OCI-LY1 (cell line): ENCODE results near the gene LPAR1.

Experiments used
- H2AFZ ChIP-seq: fragments of 200-600 bp; sonication (generic), shearing (Covaris generic); 2 replicates; pipeline ENCODE4 v1.6.0; 2014; ENCODE audit warnings: antibody characterized with exemption, mild to moderate bottlenecking, low read length
- H3F3A ChIP-seq: fragments of 200-600 bp; sonication (generic), shearing (Covaris generic); 2 replicates; pipeline ENCODE4 v1.6.0; 2014; ENCODE audit warnings: mild to moderate bottlenecking, antibody characterized with exemption, low read length, moderate library complexity; ENCODE audit not compliant: insufficient read depth
- H3K27ac ChIP-seq: fragments of 200-600 bp; sonication (generic); 2 replicates; pipeline ENCODE4 v1.5.1; 2014; ENCODE audit warnings: low read length, mixed run types, mild to moderate bottlenecking, low read depth; ENCODE audit not compliant: poor library complexity, severe bottlenecking
- H3K27me3 ChIP-seq: fragments of 200-600 bp; sonication (generic); 2 replicates; pipeline ENCODE4 v1.6.0; 2014; ENCODE audit warnings: antibody characterized with exemption, mild to moderate bottlenecking, low read length, moderate library complexity; ENCODE audit not compliant: insufficient read depth
- H3K36me3 ChIP-seq: fragments of 200-600 bp; sonication (generic); 2 replicates; pipeline ENCODE4 v1.6.1; 2014; ENCODE audit warnings: mild to moderate bottlenecking, antibody characterized with exemption, low read length, moderate library complexity, mixed read lengths; ENCODE audit not compliant: insufficient read depth
- H3K4me1 ChIP-seq: fragments of 200-600 bp; sonication (generic); 2 replicates; pipeline ENCODE4 v1.5.1; 2014; ENCODE audit warnings: mild to moderate bottlenecking, low read length, moderate library complexity; ENCODE audit not compliant: insufficient read depth, severe bottlenecking
- H3K4me2 ChIP-seq: fragments of 200-600 bp; sonication (generic), shearing (Covaris generic); 2 replicates; pipeline ENCODE4 v1.6.1; 2014; ENCODE audit warnings: low read length
- H3K4me3 ChIP-seq: fragments of 200-600 bp; sonication (generic); 2 replicates; pipeline ENCODE4 v1.5.1; 2014; ENCODE audit warnings: low read length, low read depth, mild to moderate bottlenecking, mixed read lengths; ENCODE audit not compliant: poor library complexity, severe bottlenecking
- H3K79me2 ChIP-seq: fragments of 200-600 bp; shearing (Covaris generic); 2 replicates; pipeline ENCODE4 v1.6.1; 2016; ENCODE audit warnings: mixed run types, low read length, mixed read lengths; ENCODE audit not compliant: insufficient read depth
- H3K9ac ChIP-seq: fragments of 200-600 bp; sonication (generic), shearing (Covaris generic); 2 replicates; pipeline ENCODE4 v1.6.1; 2014; ENCODE audit warnings: mild to moderate bottlenecking, low read length, mixed read lengths
- H3K9me2 ChIP-seq: fragments of 200-600 bp; sonication (generic), shearing (Covaris generic); 2 replicates; pipeline ENCODE4 v1.6.1; 2014; ENCODE audit warnings: low read depth, mild to moderate bottlenecking, low read length, mixed read lengths
- H3K9me3 ChIP-seq: fragments of 200-600 bp; shearing (Covaris generic); 2 replicates; pipeline ENCODE4 v1.6.1; 2014; ENCODE audit warnings: low read length, mixed read lengths
- H4K20me1 ChIP-seq: fragments of 200-600 bp; sonication (generic), shearing (Covaris generic); 2 replicates; pipeline ENCODE4 v1.6.0; 2016; ENCODE audit warnings: mild to moderate bottlenecking, low read length; ENCODE audit not compliant: insufficient read depth
- CTCF ChIP-seq: fragments of 200-600 bp; sonication (generic), shearing (Covaris generic); IDR thresholded peaks from 2 replicates; pipeline ENCODE4 v1.5.1; 2017; ENCODE audit warnings: mild to moderate bottlenecking, antibody characterized with exemption, low read length, moderate library complexity, mixed read lengths
- EZH2 ChIP-seq: fragments of 200-600 bp; sonication (generic), shearing (Covaris generic); IDR thresholded peaks from 2 replicates; pipeline ENCODE4 v1.8.0; 2017; ENCODE audit warnings: borderline replicate concordance, mixed run types, mild to moderate bottlenecking, antibody characterized with exemption, low read length, moderate library complexity, mixed read lengths

Gene LPAR1

GRCh38 chr9:110894731-110895130 is 143.5 kb downstream of the LPAR1 start:
- TF ChIP-seq CTCF: no peak
- Histone ChIP-seq H3K4me3 (no peak overlapping the region), H3K27me3 (no peaks in the 10 kb centered on the region), H3K4me1 (no peaks in the 10 kb centered on the region), H4K20me1 (no peaks in the 10 kb centered on the region; the same call in 1 of the 2 replicates), H3K9me2 (no peaks in the 10 kb centered on the region), H3K4me2 (no peak overlapping the region), H3F3A (no peaks in the 10 kb centered on the region), H3K9me3 (no peaks in the 10 kb centered on the region), H3K27ac (no peak overlapping the region), H3K79me2 (no peaks in the 10 kb centered on the region), H3K36me3 (no peaks in the 10 kb centered on the region), H3K9ac (no peak overlapping the region), H2AFZ (no peak overlapping the region)

GRCh38 chr9:110892689-110893088 is 145.6 kb downstream of the LPAR1 start:
- Histone ChIP-seq H3F3A (no peaks in the 10 kb centered on the region), H3K27me3 (no peaks in the 10 kb centered on the region), H4K20me1 (no peaks in the 10 kb centered on the region), H2AFZ (no peak overlapping the region), H3K36me3 (no peaks in the 10 kb centered on the region), H3K4me3 (no peak overlapping the region), H3K27ac (no peak overlapping the region), H3K9me2 (no peaks in the 10 kb centered on the region), H3K9me3 (no peaks in the 10 kb centered on the region), H3K4me1 (no peaks in the 10 kb centered on the region), H3K9ac (no peak overlapping the region), H3K79me2 (no peaks in the 10 kb centered on the region), H3K4me2 (no peak overlapping the region)
- TF ChIP-seq CTCF (no peak), EZH2 (no peak)

GRCh38 chr9:110891760-110892159 is 146.5 kb downstream of the LPAR1 start:
- no peaks in the 10 kb centered on the region for H3K27me3 ChIP-seq
- H3K4me2 ChIP-seq: no peak overlapping the region
- no peak overlapping the region for H3K27ac ChIP-seq

More at GRCh38 chr9:110891760-110892159, 146.5 kb downstream of the LPAR1 start:
- no peaks in the 10 kb centered on the region for H3K36me3 ChIP-seq
- H4K20me1 ChIP-seq: no peaks in the 10 kb centered on the region
- no peak overlapping the region for H3K9ac ChIP-seq
- no peak for TF ChIP-seq EZH2
- no peak for TF ChIP-seq CTCF
- no peaks in the 10 kb centered on the region for H3K79me2 ChIP-seq
- H3K9me3 ChIP-seq: no peaks in the 10 kb centered on the region
- H3F3A ChIP-seq: no peaks in the 10 kb centered on the region
- H3K9me2 ChIP-seq: no peaks in the 10 kb centered on the region
- no peak overlapping the region for H2AFZ ChIP-seq
- no peaks in the 10 kb centered on the region for H3K4me1 ChIP-seq
- H3K4me3 ChIP-seq: no peak overlapping the region
